Activated CD4-positive, CD25-positive, alpha-beta regulatory T cell treated with anti-CD3 and anti-CD28 coated beads, Interleukin-2, amount 50 U/mL, for 24 hours (primary cell): ENCODE results near the gene NUDT13.

Source experiments
- ATAC-seq, 2 donors: fragments of 150-1000 bp; cut with Tn5 transposase; one replicate each; pipeline ENCODE4 v1.10.0; 2021; ENCODE audit warnings: mild to moderate bottlenecking in 1 of 2, moderate library complexity in 1 of 2

NUDT13 gene

GRCh38 chr10:73167458-73167782 lies 57.2 kb downstream of the NUDT13 start:
- peak; percentile 14 for ATAC-seq

DNA sequence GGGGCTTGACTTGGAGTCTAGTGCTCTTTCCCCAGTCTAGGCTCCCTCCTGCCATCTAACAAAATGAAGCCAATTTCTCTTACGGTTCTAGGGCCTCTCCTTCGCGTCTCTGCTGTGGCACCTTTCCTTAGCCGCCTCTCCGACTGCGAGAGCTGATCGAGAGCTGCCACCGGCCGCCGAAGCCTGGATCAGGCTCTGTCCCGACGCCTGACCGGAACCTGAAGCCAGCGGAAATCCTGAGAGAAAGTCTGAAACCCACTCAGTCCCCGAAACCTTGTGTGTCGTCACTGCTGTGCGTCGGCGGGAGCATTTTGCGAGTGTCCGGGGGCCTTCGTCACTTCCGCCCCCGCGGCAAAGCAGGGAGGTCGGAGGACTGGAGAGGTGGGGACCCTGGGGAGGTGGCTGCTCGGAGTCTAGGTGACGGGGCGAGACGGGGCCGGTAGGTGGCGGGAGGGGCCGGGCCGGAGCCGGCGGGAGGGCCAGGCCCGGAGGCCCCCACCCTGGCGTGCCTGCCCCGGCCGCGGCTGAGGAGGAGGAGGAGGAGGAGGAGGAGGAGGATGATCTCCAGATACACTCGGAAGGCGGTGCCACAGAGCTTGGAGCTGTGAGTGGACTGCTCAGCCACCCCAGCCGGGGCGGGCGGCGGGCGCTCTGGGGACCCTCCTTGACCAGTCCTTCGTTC lies 57.7 kb downstream of the NUDT13 start, which contains the start of the genes ECD and FAM149B1:
Gene ECD, minus strand, starts transcription at position 226 of the 682 bp plus-strand sequence. CDS start 4,071 bp downstream, outside the sequence.
Gene FAM149B1, plus strand, starts transcription at position 337 of the 682 bp plus-strand sequence. Its CDS starts 221 bp downstream, at position 558.
- ATAC-seq = peak; percentile 96

DNA sequence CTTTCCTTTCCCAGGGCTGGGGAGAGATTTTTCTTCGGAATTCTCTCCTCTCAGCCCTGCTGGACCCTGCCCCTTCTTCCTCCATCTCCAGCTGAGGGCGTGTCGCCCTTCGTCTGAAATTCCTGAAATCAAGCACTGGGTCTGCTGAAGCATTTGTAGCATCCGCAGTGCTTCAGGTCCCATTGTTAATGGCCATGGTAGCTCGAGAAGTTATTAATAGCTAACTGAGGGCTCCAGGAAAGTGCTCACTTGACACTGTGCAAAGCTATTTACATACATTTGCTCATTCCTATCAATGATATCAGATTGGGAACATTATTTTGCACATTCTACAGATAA lies 58.2 kb downstream of the NUDT13 start:
- ATAC-seq = no peak

DNA sequence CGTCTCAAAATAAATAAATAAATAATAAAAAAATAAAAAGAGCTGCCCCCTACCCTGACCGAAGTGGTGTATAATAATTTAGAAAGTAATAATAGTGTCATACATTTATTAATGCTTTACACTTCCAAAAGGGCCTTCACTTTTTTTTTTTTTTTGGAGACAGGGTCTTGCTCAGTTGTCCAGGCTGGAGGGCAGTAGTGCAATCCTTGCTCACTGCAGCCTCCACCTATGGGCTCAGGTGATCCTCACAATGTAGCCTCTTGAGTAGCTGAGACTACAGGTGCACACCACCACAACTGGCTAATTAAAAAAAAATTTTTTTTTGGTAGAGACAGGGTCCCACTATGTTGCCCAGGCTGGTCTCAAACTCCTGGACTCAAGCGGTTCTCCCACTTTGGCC lies 59.1 kb downstream of the NUDT13 start:
- ATAC-seq = no peak

GRCh38 chr10:73172867-73173266 lies 62.6 kb downstream of the NUDT13 start:
- no peak for ATAC-seq

- ATAC-seq = no peak
Measured at GRCh38 chr10:73174148-73174925, 64.1 kb downstream of the NUDT13 start.
